H9 (cell line): ENCODE data around the gene CAPN8. TPM values are rescaled to one million over a fixed set of nuclear protein-coding genes. Genes with fewer than 3 reads are reported as not detected.

Source experiments
- DNase-seq: peaks from one replicate; pipeline ENCODE4 v3.0.0-alpha.2; 2017
- H2AFZ ChIP-seq: one replicate; pipeline ENCODE4 v1.6.1; 2013; ENCODE audit warnings: mild to moderate bottlenecking, low read length, control low read depth, moderate library complexity
- H2AK5ac ChIP-seq: 2 replicates; pipeline ENCODE4 v1.6.1; 2013; ENCODE audit warnings: low read length, control low read depth, mixed read lengths; ENCODE audit not compliant: insufficient read length
- H2BK120ac ChIP-seq: one replicate; pipeline ENCODE4 v1.6.1; 2013; ENCODE audit warnings: low read depth, mild to moderate bottlenecking, low read length, control low read depth, inconsistent platforms; ENCODE audit not compliant: poor library complexity, severe bottlenecking
- H2BK12ac ChIP-seq: 2 replicates; pipeline ENCODE4 v1.6.1; 2013; ENCODE audit warnings: low read length, control low read depth, mixed read lengths, low read depth; ENCODE audit not compliant: insufficient read length
- H2BK15ac ChIP-seq: 2 replicates; pipeline ENCODE4 v1.6.1; 2013; ENCODE audit warnings: low read depth, low read length, control low read depth
- H2BK20ac ChIP-seq: one replicate; pipeline ENCODE4 v1.6.1; 2013; ENCODE audit warnings: low read depth, mild to moderate bottlenecking, low read length, control low read depth, inconsistent platforms; ENCODE audit not compliant: poor library complexity, severe bottlenecking
- H2BK5ac ChIP-seq: 2 replicates; pipeline ENCODE4 v1.6.1; 2013; ENCODE audit warnings: low read length, control low read depth, mixed read lengths; ENCODE audit not compliant: insufficient read length
- H3K14ac ChIP-seq: 2 replicates; pipeline ENCODE4 v1.6.1; 2013; ENCODE audit warnings: low read length, control low read depth; ENCODE audit not compliant: insufficient read depth
- H3K18ac ChIP-seq: 2 replicates; pipeline ENCODE4 v1.6.1; 2013; ENCODE audit warnings: low read depth, mild to moderate bottlenecking, mixed read lengths, low read length, control low read depth; ENCODE audit not compliant: insufficient read length
- H3K23ac ChIP-seq: 2 replicates; pipeline ENCODE4 v1.6.1; 2013; ENCODE audit warnings: low read length, control low read depth, mixed read lengths, low read depth; ENCODE audit not compliant: insufficient read length
- H3K23me2 ChIP-seq: 2 replicates; pipeline ENCODE4 v1.6.1; 2013; ENCODE audit warnings: low read depth, mild to moderate bottlenecking, mixed read lengths, low read length, control low read depth; ENCODE audit not compliant: insufficient read length, poor library complexity, severe bottlenecking
- H3K27ac ChIP-seq: 2 replicates; pipeline ENCODE4 v1.5.1; 2013; ENCODE audit warnings: low read length, control low read depth, mixed read lengths, low read depth; ENCODE audit not compliant: insufficient read length
- H3K27me3 ChIP-seq: 2 replicates; pipeline ENCODE4 v1.6.1; 2013; ENCODE audit warnings: low read length, control low read depth, inconsistent platforms; ENCODE audit not compliant: insufficient read depth
- H3K4ac ChIP-seq: 2 replicates; pipeline ENCODE4 v1.6.1; 2013; ENCODE audit warnings: low read depth, mild to moderate bottlenecking, control low read depth, inconsistent platforms, low read length, moderate library complexity
- H3K4me1 ChIP-seq: 2 replicates; pipeline ENCODE4 v1.6.1; 2013; ENCODE audit warnings: low read length, control low read depth, inconsistent platforms; ENCODE audit not compliant: insufficient read depth
- H3K4me2 ChIP-seq: 2 replicates; pipeline ENCODE4 v1.6.1; 2013; ENCODE audit warnings: low read length, control low read depth, mixed read lengths; ENCODE audit not compliant: insufficient read length, insufficient read depth
- H3K56ac ChIP-seq: 2 replicates; pipeline ENCODE4 v1.6.1; 2013; ENCODE audit warnings: low read depth, mild to moderate bottlenecking, mixed read lengths, low read length, control low read depth; ENCODE audit not compliant: insufficient read length
- H3K79me1 ChIP-seq: 2 replicates; pipeline ENCODE4 v1.6.1; 2013; ENCODE audit warnings: low read depth, mild to moderate bottlenecking, moderate library complexity, low read length, control low read depth, inconsistent platforms; ENCODE audit not compliant: insufficient read depth, poor library complexity, severe bottlenecking
- H3K79me2 ChIP-seq: 2 replicates; pipeline ENCODE4 v1.6.1; 2013; ENCODE audit warnings: low read length, control low read depth, inconsistent platforms; ENCODE audit not compliant: insufficient read depth
- H3K9ac ChIP-seq: 2 replicates; pipeline ENCODE4 v1.6.1; 2013; ENCODE audit warnings: low read length, control low read depth, mixed read lengths; ENCODE audit not compliant: insufficient read length; ENCODE audit errors: extremely low read depth
- H3K9me3 ChIP-seq: one replicate; pipeline ENCODE4 v1.6.1; 2013; ENCODE audit warnings: low read depth, low read length, inconsistent platforms; ENCODE audit not compliant: control insufficient read depth
- H3T11ph ChIP-seq: one replicate; pipeline ENCODE4 v1.6.1; 2013; ENCODE audit warnings: mild to moderate bottlenecking, low read length, control low read depth, inconsistent platforms
- H4K20me1 ChIP-seq: one replicate; pipeline ENCODE4 v1.6.1; 2013; ENCODE audit not compliant: control insufficient read depth, insufficient read length, insufficient read depth
- H4K5ac ChIP-seq: 2 replicates; pipeline ENCODE4 v1.6.1; 2013; ENCODE audit warnings: low read depth, mild to moderate bottlenecking, mixed read lengths, low read length, control low read depth; ENCODE audit not compliant: insufficient read length
- H4K8ac ChIP-seq: replicated peaks from 2 replicates; pipeline ENCODE4 v1.6.1; 2013; ENCODE audit warnings: low read length, control low read depth, mixed read lengths, low read depth; ENCODE audit not compliant: insufficient read length
- H4K91ac ChIP-seq: 2 replicates; pipeline ENCODE4 v1.6.1; 2013; ENCODE audit warnings: low read depth, mild to moderate bottlenecking, moderate library complexity, mixed read lengths, low read length, control low read depth; ENCODE audit not compliant: insufficient read length
- H3K27ac Mint-ChIP-seq, 3 experiments: 2 replicates in 2 of 3; 3 replicates in 1 of 3; pipeline ENCODE4 v1.8.0; 2020 to 2021; ENCODE audit warnings: mixed read lengths in 3 of 3, mild to moderate bottlenecking in 1 of 3, moderate library complexity in 1 of 3
- H3K27me3 Mint-ChIP-seq: 2 replicates; pipeline ENCODE4 v1.8.0; 2021; ENCODE audit warnings: low read depth, mild to moderate bottlenecking, moderate library complexity, mixed read lengths
- H3K36me3 Mint-ChIP-seq, 3 experiments: 2 replicates in 2 of 3; 3 replicates in 1 of 3; pipeline ENCODE4 v1.8.0; 2020 to 2021; ENCODE audit warnings: low read depth in 3 of 3, mixed read lengths in 3 of 3; ENCODE audit not compliant: insufficient read depth in 1 of 3
- H3K4me1 Mint-ChIP-seq, 2 experiments: 2 replicates each; pipeline ENCODE4 v1.8.0; 2020; ENCODE audit warnings: mixed read lengths in 2 of 2
- H3K4me3 Mint-ChIP-seq, 2 experiments: 2 replicates in 1 of 2; 3 replicates in 1 of 2; pipeline ENCODE4 v1.8.0; 2020 to 2021; ENCODE audit warnings: mild to moderate bottlenecking in 2 of 2, mixed read lengths in 2 of 2, moderate library complexity in 1 of 2
- H3K9me3 Mint-ChIP-seq, 2 experiments: 2 replicates in 1 of 2; 3 replicates in 1 of 2; pipeline ENCODE4 v1.8.0; 2020; ENCODE audit warnings: mild to moderate bottlenecking in 2 of 2, mixed read lengths in 2 of 2, moderate library complexity in 1 of 2
- CTCF ChIP-seq: fragments of 200-600 bp; sonication (generic); conservative IDR thresholded peaks from 3 replicates; pipeline ENCODE4 v1.8.0; 2021; ENCODE audit warnings: antibody characterized with exemption, mild to moderate bottlenecking
- WGBS: extraction: QIAGEN DNeasy Blood & Tissue Kit; methylation state at CpG from one replicate; pipeline ENCODE4 v1.1.7; 2013; ENCODE audit warnings: missing lambda C conversion rate, low lambda C conversion rate, mixed read lengths; ENCODE audit not compliant: insufficient read length; ENCODE audit errors: extremely low coverage; 5-methylcytosine and 5-hydroxymethylcytosine counted together
- total RNA-seq: library from RNA; stranded (reverse); gene quantifications from 2 replicates; pipeline ENCODE4 v1.2.1, GENCODE V29; 2021

CAPN8 gene
- total RNA-seq, 1 experiment from 2014 or later, result not detected

- no peaks in the 10 kb centered on the region; a peak in 1 of 5 replicates for H3K9me3 Mint-ChIP-seq
- no peak for DNase-seq
- Histone ChIP-seq H2BK20ac (no peak overlapping the region), H3K9me3 (no peaks in the 10 kb centered on the region), H3K23ac (no peak overlapping the region), H3T11ph (no peak overlapping the region), H2AK5ac (no peak overlapping the region), H3K79me1 (no peaks in the 10 kb centered on the region), H3K14ac (no peak overlapping the region), H3K56ac (no peak overlapping the region), H3K4me1 (peaks cover 2% of the 10 kb centered on the region; the same call in 1 of the 2 replicates), H2BK15ac (no peak overlapping the region), H4K20me1 (no peaks in the 10 kb centered on the region), H2BK12ac (no peak overlapping the region), H3K27me3 (no peaks in the 10 kb centered on the region), H2BK120ac (no peak overlapping the region), H3K23me2 (no peaks in the 10 kb centered on the region), H3K4ac (no peak overlapping the region), H2AFZ (peak overlapping the region; percentile 19), H2BK5ac (no peak overlapping the region), H3K27ac (no peak overlapping the region), H3K4me2 (no peak overlapping the region), H4K5ac (no peak overlapping the region), H4K91ac (no peak overlapping the region), H3K79me2 (no peaks in the 10 kb centered on the region), H4K8ac (no peak overlapping the region), H3K9ac (no peak overlapping the region), H3K18ac (peak overlapping the region; percentile 61)
- no peak overlapping the region for H3K4me3 Mint-ChIP-seq
- no peaks in the 10 kb centered on the region for H3K27me3 Mint-ChIP-seq
- no peak for TF ChIP-seq CTCF
- no CpG with 5 or more reads among the region's 14 CpGs for WGBS
- H3K27ac Mint-ChIP-seq, result peak overlapping the region in 2 of 3 experiments; percentile 62 to 90; a peak in 2 of 7 replicates
- peaks cover 28 to 30% of the 10 kb centered on the region in 2 experiments for H3K4me1 Mint-ChIP-seq
- H3K36me3 Mint-ChIP-seq, result peaks cover 0 to 3% (median 2%) of the 10 kb centered on the region in 3 experiments; a peak in 1 of 7 replicates
Measured at GRCh38 chr1:223653015-223653414, 12.5 kb downstream of the CAPN8 start.
